Liver (tissue), 9 donors: Measurements from ENCODE around the gene LRRFIP2. TPM values are rescaled to one million over a fixed set of nuclear protein-coding genes. Genes with fewer than 3 reads are reported as not detected.

Source experiments
- DNase-seq: peaks from one replicate; pipeline ENCODE4 v3.0.0-alpha.2; 2017; ENCODE audit warnings: low spot score
- H3K27ac ChIP-seq, 2 donors: one replicate each; pipeline ENCODE4 v1.7.0; 2013; ENCODE audit warnings: inconsistent platforms in 2 of 2, low read length in 2 of 2, control low read depth in 1 of 2, low read depth in 1 of 2, mild to moderate bottlenecking in 1 of 2
- H3K27me3 ChIP-seq, 4 donors: one replicate each; pipeline versions ENCODE4 v1.6.1 to v1.7.0; 2013; ENCODE audit warnings: low read length in 3 of 4, inconsistent platforms in 1 of 4, mild to moderate bottlenecking in 1 of 4, moderate library complexity in 1 of 4; ENCODE audit not compliant: control insufficient read depth in 4 of 4, insufficient read depth in 4 of 4
- H3K36me3 ChIP-seq, 4 donors: one replicate each; pipeline versions ENCODE4 v1.6.1 to v1.7.0; 2013; ENCODE audit warnings: low read length in 3 of 4, mild to moderate bottlenecking in 3 of 4, low read depth in 1 of 4, moderate library complexity in 1 of 4; ENCODE audit not compliant: control insufficient read depth in 4 of 4, insufficient read depth in 3 of 4
- H3K4me1 ChIP-seq, 4 donors: one replicate each; pipeline versions ENCODE4 v1.6.1 to v1.7.0; 2013; ENCODE audit warnings: low read length in 3 of 4, mild to moderate bottlenecking in 3 of 4, moderate library complexity in 1 of 4; ENCODE audit not compliant: control insufficient read depth in 4 of 4, insufficient read depth in 4 of 4
- H3K4me3 ChIP-seq, 3 donors: one replicate each; pipeline versions ENCODE4 v1.6.1 to v1.7.0; 2013; ENCODE audit warnings: low read length in 3 of 3, control low read depth in 1 of 3, low read depth in 1 of 3, mild to moderate bottlenecking in 1 of 3
- H3K9ac ChIP-seq, 2 donors: one replicate each; pipeline ENCODE4 v1.7.0; 2013; ENCODE audit warnings: low read length in 2 of 2, mild to moderate bottlenecking in 2 of 2, moderate library complexity in 2 of 2, control low read depth in 1 of 2, low read depth in 1 of 2
- H3K9me3 ChIP-seq, 4 donors: one replicate each; pipeline versions ENCODE4 v1.6.1 to v1.7.0; 2013; ENCODE audit warnings: low read length in 3 of 4; ENCODE audit not compliant: control insufficient read depth in 4 of 4
- EGR1 ChIP-seq, 2 donors: IDR thresholded peaks; 2 replicates each; pipeline ENCODE4 v1.6.1; 2016 to 2018; ENCODE audit warnings: antibody characterized with exemption in 2 of 2, low read depth in 2 of 2
- FOXA1 ChIP-seq: IDR thresholded peaks from 2 replicates; pipeline ENCODE4 v1.6.1; 2016; ENCODE audit warnings: antibody characterized with exemption
- FOXA2 ChIP-seq: IDR thresholded peaks from 2 replicates; pipeline ENCODE4 v1.6.1; 2016; ENCODE audit warnings: antibody characterized with exemption
- GABPA ChIP-seq, 2 donors: IDR thresholded peaks in 1 of 2; conservative IDR thresholded peaks in 1 of 2; 2 replicates each; pipeline ENCODE4 v1.6.1; 2016; ENCODE audit warnings: antibody characterized with exemption in 2 of 2, mild to moderate bottlenecking in 1 of 2, moderate library complexity in 1 of 2
- HNF4G ChIP-seq: IDR thresholded peaks from 2 replicates; pipeline ENCODE4 v1.6.1; 2016; ENCODE audit warnings: antibody characterized with exemption
- JUND ChIP-seq, 2 donors: IDR thresholded peaks; 2 replicates each; pipeline ENCODE4 v1.6.1; 2016; ENCODE audit warnings: antibody characterized with exemption in 2 of 2
- NR2F2 ChIP-seq: IDR thresholded peaks from 2 replicates; pipeline ENCODE4 v1.6.1; 2016; ENCODE audit warnings: antibody characterized with exemption
- RAD21 ChIP-seq, 2 donors: IDR thresholded peaks; 2 replicates each; pipeline ENCODE4 v1.6.1; 2016; ENCODE audit warnings: antibody characterized with exemption in 2 of 2, mild to moderate bottlenecking in 2 of 2
- RXRA ChIP-seq, 2 donors: IDR thresholded peaks; 2 replicates each; pipeline ENCODE4 v1.6.1; 2017 to 2018; ENCODE audit warnings: antibody characterized with exemption in 2 of 2, mild to moderate bottlenecking in 1 of 2
- SP1 ChIP-seq: IDR thresholded peaks from 2 replicates; pipeline ENCODE4 v1.6.1; 2018; ENCODE audit warnings: antibody characterized with exemption, mild to moderate bottlenecking
- TAF1 ChIP-seq: conservative IDR thresholded peaks from 2 replicates; pipeline ENCODE4 v1.6.1; 2016; ENCODE audit warnings: antibody characterized with exemption, mild to moderate bottlenecking
- YY1 ChIP-seq: IDR thresholded peaks from 2 replicates; pipeline ENCODE4 v1.6.1; 2016; ENCODE audit warnings: antibody characterized with exemption, mild to moderate bottlenecking
- WGBS: extraction: QIAGEN DNeasy Blood & Tissue Kit; methylation state at CpG from one replicate; pipeline ENCODE4 v1.1.7; 2013; 5-methylcytosine and 5-hydroxymethylcytosine counted together
- polyA plus RNA-seq, 2 donors: library from polyadenylated mRNA; stranded (reverse) in 1 of 2; unstranded in 1 of 2; fragments of 200-250 nt in 1 of 2; fragments of >200 nt in 1 of 2; fragmentation: Nextera tagmentation in 1 of 2; extraction: Ambion mirVana in 1 of 2; gene quantifications; one replicate each; pipeline versions ENCODE4 v1.2.1 to v1.2.3, GENCODE V29; 2013 to 2015
- total RNA-seq, 2 donors: library from RNA; depleted of rRNA; stranded (reverse); fragments of >200 nt; gene quantifications; one replicate each; pipeline ENCODE4 v1.2.3, GENCODE V29; 2014
- TF ChIP-seq, protein P1 (sequence below): fragments of 150-350 bp; IDR thresholded peaks from 2 replicates; pipeline ENCODE4 v1.5.1; 2017; ENCODE audit warnings: improper control_type of control experiment, low read depth, low read length; ENCODE audit not compliant: missing input control
- TF ChIP-seq, protein P2 (sequence below): IDR thresholded peaks from 2 replicates; pipeline ENCODE4 v1.6.1; 2016; ENCODE audit warnings: antibody characterized with exemption
- TF ChIP-seq, protein P3 (sequence below): IDR thresholded peaks from 2 replicates; pipeline ENCODE4 v1.6.1; 2016; ENCODE audit warnings: antibody characterized with exemption
- TF ChIP-seq, protein P4 (sequence below): IDR thresholded peaks from 2 replicates; pipeline ENCODE4 v1.6.1; 2016; ENCODE audit warnings: antibody characterized with exemption, mild to moderate bottlenecking
- TF ChIP-seq, protein P5 (sequence below): IDR thresholded peaks from 2 replicates; pipeline ENCODE4 v1.6.1; 2016; ENCODE audit warnings: antibody characterized with exemption
- donor health status: healthy.
- donor health status: healthy.
- donor health status: healthy.
- donor health status: healthy.
- donor health status: healthy.

LRRFIP2 gene
- total and polyA plus RNA-seq, 4 donors: 22.6 to 56.9 (median 39.8) TPM

DNA sequence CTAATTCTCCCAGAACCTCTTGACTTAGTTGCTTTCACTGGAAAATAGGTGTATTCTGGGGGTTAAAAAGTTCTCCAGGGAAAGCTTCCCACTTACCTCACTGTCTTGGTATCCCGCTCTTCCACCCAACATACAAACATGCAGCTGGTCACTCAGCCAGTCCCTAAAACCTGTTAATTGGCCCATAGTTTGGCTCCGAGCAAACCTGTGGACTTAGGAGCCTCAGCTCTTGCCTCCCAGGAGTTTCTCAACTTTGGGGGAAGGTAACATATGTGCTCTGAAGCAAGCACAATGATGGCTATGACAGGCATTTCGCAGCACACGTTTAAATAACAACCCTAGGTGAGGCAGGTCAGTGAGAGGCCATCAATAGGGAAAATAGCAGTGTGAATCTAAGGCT, 25.8 kb upstream of the LRRFIP2 start:
- 89% methylated on average over 4 of the region's 4 CpGs for WGBS
- DNase-seq: no peak
- no peaks in the 10 kb centered on the region for H3K27me3 ChIP-seq
- H3K36me3 ChIP-seq: no peaks in the 10 kb centered on the region
- H3K9me3 ChIP-seq: no peaks in the 10 kb centered on the region
- no peak overlapping the region for H3K27ac ChIP-seq
- no peak for TF ChIP-seq EGR1 (IDR thresholded peaks at IDR 0.05; ENCODE audit: low read depth in 2 of 2)
- TF ChIP-seq, protein P1, sequence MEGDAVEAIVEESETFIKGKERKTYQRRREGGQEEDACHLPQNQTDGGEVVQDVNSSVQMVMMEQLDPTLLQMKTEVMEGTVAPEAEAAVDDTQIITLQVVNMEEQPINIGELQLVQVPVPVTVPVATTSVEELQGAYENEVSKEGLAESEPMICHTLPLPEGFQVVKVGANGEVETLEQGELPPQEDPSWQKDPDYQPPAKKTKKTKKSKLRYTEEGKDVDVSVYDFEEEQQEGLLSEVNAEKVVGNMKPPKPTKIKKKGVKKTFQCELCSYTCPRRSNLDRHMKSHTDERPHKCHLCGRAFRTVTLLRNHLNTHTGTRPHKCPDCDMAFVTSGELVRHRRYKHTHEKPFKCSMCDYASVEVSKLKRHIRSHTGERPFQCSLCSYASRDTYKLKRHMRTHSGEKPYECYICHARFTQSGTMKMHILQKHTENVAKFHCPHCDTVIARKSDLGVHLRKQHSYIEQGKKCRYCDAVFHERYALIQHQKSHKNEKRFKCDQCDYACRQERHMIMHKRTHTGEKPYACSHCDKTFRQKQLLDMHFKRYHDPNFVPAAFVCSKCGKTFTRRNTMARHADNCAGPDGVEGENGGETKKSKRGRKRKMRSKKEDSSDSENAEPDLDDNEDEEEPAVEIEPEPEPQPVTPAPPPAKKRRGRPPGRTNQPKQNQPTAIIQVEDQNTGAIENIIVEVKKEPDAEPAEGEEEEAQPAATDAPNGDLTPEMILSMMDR: no peak
- TF ChIP-seq GABPA (IDR thresholded peaks at IDR 0.05 in 1 of 2, conservative IDR thresholded peaks at IDR 0.05 in 1 of 2): no peak
- TF ChIP-seq FOXA1: no peak
- TF ChIP-seq YY1: no peak
- no peak for TF ChIP-seq RXRA (IDR thresholded peaks at IDR 0.05)
- no peak for TF ChIP-seq FOXA2
- no peak for TF ChIP-seq SP1
- TF ChIP-seq, protein P2, sequence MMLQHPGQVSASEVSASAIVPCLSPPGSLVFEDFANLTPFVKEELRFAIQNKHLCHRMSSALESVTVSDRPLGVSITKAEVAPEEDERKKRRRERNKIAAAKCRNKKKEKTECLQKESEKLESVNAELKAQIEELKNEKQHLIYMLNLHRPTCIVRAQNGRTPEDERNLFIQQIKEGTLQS: no peak
- TF ChIP-seq, protein P3, sequence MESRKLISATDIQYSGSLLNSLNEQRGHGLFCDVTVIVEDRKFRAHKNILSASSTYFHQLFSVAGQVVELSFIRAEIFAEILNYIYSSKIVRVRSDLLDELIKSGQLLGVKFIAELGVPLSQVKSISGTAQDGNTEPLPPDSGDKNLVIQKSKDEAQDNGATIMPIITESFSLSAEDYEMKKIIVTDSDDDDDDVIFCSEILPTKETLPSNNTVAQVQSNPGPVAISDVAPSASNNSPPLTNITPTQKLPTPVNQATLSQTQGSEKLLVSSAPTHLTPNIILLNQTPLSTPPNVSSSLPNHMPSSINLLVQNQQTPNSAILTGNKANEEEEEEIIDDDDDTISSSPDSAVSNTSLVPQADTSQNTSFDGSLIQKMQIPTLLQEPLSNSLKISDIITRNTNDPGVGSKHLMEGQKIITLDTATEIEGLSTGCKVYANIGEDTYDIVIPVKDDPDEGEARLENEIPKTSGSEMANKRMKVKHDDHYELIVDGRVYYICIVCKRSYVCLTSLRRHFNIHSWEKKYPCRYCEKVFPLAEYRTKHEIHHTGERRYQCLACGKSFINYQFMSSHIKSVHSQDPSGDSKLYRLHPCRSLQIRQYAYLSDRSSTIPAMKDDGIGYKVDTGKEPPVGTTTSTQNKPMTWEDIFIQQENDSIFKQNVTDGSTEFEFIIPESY: no peak
- TF ChIP-seq TAF1: no peak
- TF ChIP-seq JUND (IDR thresholded peaks at IDR 0.05): no peak
- TF ChIP-seq, protein P4, sequence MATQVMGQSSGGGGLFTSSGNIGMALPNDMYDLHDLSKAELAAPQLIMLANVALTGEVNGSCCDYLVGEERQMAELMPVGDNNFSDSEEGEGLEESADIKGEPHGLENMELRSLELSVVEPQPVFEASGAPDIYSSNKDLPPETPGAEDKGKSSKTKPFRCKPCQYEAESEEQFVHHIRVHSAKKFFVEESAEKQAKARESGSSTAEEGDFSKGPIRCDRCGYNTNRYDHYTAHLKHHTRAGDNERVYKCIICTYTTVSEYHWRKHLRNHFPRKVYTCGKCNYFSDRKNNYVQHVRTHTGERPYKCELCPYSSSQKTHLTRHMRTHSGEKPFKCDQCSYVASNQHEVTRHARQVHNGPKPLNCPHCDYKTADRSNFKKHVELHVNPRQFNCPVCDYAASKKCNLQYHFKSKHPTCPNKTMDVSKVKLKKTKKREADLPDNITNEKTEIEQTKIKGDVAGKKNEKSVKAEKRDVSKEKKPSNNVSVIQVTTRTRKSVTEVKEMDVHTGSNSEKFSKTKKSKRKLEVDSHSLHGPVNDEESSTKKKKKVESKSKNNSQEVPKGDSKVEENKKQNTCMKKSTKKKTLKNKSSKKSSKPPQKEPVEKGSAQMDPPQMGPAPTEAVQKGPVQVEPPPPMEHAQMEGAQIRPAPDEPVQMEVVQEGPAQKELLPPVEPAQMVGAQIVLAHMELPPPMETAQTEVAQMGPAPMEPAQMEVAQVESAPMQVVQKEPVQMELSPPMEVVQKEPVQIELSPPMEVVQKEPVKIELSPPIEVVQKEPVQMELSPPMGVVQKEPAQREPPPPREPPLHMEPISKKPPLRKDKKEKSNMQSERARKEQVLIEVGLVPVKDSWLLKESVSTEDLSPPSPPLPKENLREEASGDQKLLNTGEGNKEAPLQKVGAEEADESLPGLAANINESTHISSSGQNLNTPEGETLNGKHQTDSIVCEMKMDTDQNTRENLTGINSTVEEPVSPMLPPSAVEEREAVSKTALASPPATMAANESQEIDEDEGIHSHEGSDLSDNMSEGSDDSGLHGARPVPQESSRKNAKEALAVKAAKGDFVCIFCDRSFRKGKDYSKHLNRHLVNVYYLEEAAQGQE: no peak
- no peak for TF ChIP-seq RAD21 (IDR thresholded peaks at IDR 0.05)
- TF ChIP-seq, protein P5, sequence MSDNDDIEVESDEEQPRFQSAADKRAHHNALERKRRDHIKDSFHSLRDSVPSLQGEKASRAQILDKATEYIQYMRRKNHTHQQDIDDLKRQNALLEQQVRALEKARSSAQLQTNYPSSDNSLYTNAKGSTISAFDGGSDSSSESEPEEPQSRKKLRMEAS: no peak
- no peak for TF ChIP-seq HNF4G
- no peak for TF ChIP-seq NR2F2
- H3K9ac ChIP-seq: no peak overlapping the region
- no peak overlapping the region for H3K4me3 ChIP-seq
- no peaks in the 10 kb centered on the region for H3K4me1 ChIP-seq

DNA sequence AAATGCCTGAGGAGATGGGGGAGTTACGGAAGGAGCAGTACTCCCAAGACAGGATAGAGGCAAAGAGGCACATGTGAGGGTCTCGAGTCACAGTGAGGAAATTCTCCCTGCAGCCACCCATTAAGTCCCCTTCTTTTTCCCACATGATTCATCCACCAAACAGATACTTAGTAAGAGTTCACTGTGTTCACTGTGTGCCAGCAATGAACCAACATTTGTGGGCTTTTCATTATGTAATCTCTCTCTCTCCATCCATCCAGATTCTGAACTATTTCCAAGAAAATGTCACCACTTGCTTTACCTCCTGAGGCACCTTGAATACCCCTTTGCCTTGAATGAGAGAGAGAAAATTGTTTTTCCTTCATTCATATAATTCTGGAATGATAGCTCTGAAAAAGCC, 24.6 kb upstream of the LRRFIP2 start:
- Histone ChIP-seq H3K9me3 (no peaks in the 10 kb centered on the region), H3K27me3 (no peaks in the 10 kb centered on the region), H3K9ac (no peak overlapping the region), H3K4me1 (no peaks in the 10 kb centered on the region), H3K27ac (no peak overlapping the region), H3K4me3 (no peak overlapping the region), H3K36me3 (no peaks in the 10 kb centered on the region)
- no peak for DNase-seq
- TF ChIP-seq HNF4G: no peak
- TF ChIP-seq, protein P4: no peak
- TF ChIP-seq, protein P1: no peak
- TF ChIP-seq SP1: no peak
- no peak for TF ChIP-seq YY1
- no peak for TF ChIP-seq RAD21 (IDR thresholded peaks at IDR 0.05)
- 94% methylated on average over 2 of the region's 2 CpGs for WGBS
